NT2/D1 (cell line): ENCODE data around the gene CCDC69.

Experiments used
- YY1 ChIP-seq: IDR thresholded peaks from 2 replicates; pipeline ENCODE4 v1.6.1; 2011; ENCODE audit not compliant: insufficient read length, insufficient read depth
- ZNF274 ChIP-seq: IDR thresholded peaks from 2 replicates; pipeline ENCODE4 v1.6.1; 2011; ENCODE audit warnings: mild to moderate bottlenecking, low read depth, low read length

DNA sequence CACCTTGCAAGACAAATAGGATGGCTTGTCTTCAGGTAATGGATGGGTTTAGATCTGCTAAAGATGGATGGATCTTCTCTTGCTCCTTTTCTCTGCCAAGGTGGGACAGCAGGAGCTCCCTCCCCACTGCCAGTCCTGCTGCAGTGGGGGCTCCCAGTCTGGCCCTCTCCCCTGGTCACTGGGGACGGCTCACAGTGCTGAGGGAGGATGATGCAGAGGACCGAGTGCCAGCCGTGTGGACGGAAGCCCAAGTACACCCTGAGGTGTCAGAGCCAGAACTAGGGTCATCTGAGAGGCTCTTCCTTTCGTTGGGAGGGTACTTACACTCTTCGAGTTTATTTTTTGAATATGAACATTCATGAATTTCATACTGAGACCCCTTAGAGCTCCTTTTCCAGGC is 5.7 kb downstream of the CCDC69 start:
- TF ChIP-seq YY1 (no peak), ZNF274 (no peak)
